ENCODE data around the gene CCDC57.

CCDC57 gene

DNA sequence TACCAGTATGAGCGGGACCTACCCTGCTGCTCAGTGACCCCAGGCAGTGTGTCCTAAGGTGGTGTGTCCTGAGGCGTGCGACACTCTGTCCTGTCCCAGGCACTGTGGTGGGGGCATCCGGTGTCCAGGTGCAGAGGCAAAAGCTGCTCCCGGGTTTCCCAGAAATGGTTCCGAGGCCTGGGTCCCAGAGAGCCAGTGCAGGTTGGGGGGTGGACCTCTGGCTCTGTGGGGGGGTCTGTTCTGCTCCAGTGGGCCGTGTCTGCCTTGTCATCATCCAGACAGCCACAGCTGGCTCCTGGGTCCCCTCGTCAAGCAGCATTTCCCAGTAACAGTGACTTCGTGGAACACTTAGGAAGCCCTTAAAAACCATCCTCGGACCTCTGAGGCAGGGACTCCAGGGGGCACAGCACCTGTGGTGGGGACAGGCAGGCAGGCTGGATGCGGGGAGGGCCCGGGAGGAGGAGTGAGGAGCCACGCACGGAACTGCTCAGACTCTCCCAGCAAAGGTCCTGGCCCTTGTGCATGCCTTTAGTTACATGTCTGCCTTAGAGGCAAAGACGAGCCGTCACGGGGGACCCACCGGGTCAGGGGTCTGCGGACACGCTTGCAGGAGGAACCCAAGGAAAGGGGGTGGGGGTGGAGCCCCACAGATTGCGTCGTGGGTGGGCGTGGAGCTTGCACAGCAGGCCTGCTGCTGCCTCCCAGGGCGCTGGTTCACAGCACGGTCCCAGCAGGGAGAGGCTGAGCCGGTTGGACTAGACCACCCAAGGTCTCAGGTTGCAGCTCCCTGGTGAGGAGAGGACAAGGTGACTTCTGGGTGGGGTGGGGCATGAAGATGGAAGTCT lies 21.8 kb upstream of the CCDC57 start:
- peak; percentile 32 for DNase-seq

DNA sequence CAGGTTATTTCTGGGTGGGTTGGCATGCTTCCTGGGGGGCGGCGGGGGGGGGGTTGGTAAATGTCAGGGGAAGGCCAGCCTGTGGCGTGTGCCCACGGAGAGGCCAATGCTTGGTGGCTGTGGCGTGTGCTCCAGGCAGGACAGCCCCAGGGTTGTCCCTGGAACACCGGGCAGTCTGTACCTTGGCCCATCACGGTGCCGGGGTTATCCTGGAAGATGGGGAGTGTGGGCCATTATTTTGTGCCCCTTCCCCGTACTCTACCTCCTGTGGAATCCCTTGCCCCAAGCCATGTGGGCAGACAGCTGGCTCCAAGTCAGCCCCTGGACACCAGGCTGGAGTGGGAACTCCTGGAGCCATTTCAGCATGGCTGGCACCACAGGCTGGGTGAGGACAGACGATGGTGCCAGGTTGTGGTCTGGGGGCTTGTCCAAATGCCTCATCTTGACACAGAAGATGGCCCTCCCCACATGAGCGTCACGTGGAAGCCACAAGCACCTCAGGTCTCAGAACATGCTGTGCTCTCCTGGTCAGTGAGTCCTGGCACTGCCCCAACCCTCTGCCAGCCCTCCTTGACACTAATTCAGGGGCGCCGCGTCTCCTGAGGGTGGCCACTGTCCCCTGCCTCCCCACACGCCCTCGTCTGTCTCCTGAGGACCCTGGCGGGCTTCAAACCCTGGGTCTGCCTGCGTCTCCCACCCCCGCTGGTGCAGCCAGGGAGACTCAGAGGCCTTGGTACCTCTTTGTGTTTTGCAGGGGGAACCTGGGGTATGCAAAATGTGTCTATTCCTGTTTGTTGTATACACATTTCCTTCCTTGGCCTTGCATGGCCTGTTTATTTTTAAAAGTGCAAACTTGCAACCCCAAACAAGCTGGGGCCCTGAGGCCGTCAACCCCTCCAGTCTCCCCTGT lies 20.5 kb upstream of the CCDC57 start:
- DNase-seq: peak; percentile 45

DNA sequence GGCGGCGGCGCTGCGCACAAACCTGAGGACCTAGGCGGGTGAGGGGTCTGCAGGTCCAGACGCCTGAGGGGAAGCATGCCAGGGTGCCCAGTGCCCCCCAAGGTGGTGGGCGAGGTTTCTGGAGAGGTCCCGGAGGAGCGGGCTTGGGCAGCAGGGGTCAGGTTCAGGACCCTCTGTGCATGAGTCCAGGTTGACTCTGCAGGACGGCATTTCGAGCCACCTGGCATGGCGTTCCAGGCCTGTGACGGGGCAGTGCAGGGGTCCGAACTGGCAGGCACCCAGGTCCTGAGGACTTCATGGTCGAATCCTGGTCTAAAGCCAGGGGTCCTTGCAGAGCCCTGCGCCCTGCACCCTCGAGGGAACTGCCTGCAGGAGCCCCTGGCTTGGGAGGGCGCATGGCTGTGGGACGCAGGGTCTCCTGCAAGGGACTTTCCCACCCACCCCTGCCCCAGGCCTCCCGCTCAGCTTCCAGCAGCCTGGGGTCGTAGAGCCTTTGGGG lies 19.7 kb upstream of the CCDC57 start:
- DNase-seq: peak; percentile 53

DNA sequence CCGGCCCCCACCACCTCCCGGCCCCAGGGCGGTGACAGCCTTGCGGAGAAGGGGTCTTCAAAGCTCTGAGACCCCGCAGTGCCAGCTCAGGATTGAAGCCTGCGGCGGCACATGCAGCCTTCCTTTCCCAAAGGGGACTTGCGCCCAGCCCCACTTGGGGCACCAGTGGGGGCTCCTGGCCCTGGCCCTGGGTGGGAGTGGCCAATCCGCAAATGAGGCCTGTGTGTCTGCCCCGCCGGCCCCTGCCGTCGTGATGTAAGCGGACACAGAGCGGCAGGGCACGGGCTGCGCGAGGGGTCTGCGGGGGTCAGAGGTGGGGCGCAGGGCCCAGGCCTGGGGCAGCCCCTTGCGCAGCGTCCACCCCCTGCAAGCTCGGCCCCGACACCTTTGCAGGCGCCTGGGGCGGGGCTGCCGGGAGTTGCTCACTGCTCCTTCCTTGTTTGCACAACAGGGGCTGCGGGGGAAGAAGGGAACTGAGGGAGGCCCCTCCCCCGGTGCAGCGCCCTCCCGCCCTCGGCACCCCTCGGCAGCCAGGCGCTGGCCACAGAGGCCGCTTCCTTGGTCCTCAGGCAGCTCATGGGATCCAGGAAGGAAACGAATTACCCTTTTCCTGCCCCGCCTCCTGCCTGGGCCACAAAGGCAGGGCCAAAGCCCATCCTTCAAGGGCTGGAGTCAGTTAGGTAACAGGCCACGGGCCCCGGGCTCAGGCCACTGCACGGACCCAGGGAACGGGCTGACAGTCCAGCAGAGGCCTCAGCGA lies 19.1 kb upstream of the CCDC57 start:
- peak; percentile 81 for DNase-seq

DNA sequence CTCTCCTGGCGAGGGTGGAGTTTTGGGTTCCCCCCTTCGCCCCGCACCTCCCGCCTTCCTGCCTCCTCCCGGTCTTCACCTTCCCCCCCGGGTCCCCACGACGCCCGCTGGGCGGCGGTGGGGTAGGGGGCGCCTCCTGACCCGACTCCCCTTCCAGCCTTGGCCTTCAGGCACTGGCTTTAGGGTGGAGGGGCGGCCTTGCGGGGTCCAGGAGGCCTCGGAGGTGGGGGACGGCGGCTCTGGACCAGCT lies 18.6 kb upstream of the CCDC57 start:
- DNase-seq: no peak

DNA sequence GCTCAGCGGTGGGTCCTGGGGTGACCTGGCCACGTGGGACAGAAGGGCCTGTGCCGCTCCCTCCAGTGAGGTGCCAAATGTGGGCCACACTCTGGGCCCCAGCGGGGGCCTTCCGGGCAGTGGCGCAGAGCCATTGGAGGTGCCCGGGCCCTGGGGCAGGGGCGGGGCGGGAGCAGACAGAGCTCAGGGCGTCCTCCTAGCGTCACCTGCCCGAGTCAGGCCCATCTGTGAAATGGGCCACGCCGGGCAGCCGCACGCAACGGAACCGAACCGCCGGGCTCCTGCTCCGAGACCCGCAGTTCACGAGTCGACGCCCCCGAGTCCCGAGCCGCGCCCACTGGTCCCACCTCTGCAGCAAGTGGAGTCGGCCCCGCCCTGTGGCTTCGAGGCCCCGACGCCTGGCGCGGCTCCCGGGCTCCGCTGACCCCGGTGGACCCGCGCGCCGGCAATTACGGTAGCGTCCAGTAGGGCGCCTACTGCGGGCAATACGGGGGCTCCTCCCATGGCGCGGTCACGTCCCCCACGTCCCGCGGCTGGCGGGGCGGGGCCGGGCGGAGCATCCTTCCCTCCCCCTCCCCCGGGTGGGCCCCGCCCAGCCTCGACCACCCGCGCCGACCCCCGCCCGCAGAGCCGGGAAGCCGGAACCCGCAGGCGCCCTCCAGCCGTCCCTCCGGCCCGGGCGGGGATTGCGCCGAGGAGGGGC lies 18.1 kb upstream of the CCDC57 start:
- peak; percentile 89 for DNase-seq

DNA sequence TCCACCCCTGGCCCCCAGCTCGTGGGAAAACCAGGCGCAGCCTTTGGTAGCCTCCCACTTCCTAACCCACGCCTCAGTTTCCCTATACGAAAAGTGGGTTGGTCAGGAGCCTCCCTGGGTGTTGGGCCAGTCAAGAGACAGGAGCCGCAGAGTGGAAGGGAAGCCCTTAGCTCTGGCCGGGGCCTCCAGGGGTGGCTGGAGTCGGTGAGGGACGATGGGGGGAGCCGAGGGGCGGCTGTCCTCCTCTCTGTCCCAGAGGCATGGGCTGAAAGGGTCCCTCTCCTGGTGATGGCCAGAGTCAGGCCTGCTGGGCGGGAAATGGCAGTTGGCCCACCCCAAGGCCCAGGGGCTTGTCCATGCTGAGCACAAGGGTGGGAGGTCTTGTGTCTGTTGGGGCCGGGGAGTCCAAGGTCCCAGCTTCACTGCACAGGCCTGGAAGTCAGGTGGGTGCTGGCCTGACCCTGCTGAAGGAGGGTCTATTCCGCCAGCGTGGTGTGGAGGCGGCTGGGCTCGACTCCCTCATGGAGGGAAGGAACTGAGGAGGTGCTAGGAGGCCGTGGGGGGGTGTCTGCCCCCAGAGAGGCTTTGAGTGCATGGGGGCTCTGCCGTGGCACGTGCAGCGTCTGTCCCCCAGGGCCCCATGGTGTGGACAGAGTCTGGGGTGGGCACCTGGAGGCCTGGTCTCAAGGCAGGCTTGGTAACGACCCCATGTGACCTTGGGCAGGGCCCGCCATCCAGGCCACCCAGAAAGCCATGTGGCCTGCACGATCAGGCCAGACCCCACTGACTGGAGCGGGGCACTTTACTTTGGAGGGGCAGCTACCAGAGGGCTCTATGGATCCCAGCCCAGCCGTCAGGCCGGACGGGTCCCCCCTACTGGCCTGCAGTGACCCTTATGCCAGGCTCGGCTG lies 17.3 kb upstream of the CCDC57 start:
- no peak for DNase-seq

DNA sequence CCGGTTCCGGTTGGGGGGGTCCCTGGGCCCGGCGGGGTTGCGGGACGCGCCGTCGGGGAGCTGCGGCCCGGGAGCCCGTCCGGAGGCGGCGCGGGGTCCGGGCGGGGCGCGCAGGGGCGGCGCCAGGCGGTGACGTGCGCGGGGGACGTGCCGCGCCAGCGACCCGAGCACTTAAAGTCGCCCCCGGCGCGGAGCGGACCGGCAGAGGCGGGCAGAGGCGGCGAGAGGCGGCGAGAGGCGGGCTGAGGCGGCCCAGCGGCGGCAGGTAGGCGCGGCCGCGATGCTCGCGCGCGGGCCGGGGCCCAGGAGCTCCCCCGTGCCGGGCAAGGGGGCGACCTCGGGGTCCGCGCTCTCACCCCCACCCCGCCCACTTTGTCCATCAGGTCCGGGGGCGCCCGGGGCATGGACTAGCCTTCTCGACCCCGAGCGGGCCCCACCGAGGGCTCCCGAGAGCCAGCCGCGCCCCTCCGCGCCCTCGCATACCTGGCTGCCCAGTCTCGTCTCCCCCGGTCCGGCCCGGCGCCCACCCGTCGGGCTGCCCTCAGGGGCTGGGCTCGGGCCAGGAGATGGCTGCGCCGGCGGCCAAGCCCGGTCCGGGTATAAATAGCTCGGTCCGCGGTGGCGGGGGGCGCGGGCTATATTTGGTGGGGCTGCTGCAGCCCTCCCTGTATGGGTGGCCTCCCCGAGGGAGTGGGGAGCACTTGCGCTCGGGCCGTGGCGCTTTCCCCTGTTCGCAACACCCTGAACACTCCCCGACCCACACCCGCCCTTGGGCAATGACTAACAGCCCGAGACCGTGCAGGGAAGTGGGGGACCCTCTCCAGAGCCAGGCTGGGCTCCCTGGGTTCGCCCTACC lies 16.4 kb upstream of the CCDC57 start, which contains the start of gene SLC16A3:
Gene SLC16A3 (plus strand): TSS at position 201 of the 856 bp plus-strand sequence. CDS start 6,967 bp downstream, outside the sequence.
- DNase-seq: peak; percentile 79

DNA sequence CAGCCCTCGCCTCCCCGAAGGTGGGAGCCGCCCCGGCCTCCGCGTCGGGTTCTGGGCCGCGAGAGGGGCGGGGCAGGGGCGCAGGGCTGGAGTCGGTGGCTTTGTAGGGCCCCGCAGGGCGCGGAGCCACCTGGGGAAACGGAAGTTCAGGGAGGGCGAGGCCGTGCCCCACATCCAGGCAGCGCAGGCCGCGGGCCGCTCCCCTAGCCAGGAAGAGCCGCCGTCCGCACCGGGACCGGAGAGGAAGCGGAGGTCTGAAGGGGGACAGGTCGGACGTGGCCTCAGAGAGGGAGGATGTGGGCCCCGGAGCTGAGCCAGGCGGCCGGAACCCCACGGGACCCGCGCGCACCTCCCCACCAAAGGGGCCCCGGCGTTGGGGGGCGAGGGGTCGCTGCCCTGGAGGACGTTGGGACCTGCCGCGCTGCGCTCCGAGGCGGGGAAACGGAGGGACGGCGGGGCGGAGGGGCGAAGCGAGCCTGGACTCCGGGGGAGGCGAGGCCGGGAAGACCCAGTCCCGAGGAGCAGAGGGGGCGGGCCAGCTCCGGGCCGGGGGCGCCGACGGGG lies 15.7 kb upstream of the CCDC57 start:
- DNase-seq: no peak

DNA sequence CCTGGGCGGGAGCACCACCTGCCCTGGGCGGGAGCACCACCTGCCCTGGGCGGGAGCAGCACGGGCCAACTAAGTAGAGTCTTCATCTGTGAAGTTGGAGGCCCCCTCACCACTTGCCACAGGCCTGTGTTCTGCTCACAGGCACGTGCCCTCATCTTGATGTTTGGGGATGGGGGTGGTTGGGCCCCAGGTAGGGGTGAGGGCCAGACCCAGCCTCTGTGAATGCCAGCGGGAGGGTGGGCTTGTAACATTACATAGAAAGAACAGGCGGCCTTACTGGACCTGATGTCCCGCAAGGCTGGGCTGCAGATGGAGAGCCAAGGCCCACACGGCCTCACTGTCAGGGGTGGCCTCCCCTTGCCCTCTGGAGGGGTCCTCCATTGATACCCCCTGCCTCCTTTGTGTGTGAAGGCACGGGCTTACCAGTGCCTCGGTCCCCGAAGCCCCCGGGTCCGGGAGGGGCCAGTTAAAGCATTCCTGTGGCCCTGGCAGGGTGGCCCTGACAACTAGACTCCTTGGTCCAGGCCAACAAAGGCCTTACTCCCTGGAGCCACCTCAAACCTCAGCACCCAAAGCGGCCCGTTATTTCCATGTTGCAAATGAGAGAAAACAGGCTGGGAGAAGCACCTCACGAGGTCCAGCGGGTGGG lies 15.1 kb upstream of the CCDC57 start:
- DNase-seq: no peak

DNA sequence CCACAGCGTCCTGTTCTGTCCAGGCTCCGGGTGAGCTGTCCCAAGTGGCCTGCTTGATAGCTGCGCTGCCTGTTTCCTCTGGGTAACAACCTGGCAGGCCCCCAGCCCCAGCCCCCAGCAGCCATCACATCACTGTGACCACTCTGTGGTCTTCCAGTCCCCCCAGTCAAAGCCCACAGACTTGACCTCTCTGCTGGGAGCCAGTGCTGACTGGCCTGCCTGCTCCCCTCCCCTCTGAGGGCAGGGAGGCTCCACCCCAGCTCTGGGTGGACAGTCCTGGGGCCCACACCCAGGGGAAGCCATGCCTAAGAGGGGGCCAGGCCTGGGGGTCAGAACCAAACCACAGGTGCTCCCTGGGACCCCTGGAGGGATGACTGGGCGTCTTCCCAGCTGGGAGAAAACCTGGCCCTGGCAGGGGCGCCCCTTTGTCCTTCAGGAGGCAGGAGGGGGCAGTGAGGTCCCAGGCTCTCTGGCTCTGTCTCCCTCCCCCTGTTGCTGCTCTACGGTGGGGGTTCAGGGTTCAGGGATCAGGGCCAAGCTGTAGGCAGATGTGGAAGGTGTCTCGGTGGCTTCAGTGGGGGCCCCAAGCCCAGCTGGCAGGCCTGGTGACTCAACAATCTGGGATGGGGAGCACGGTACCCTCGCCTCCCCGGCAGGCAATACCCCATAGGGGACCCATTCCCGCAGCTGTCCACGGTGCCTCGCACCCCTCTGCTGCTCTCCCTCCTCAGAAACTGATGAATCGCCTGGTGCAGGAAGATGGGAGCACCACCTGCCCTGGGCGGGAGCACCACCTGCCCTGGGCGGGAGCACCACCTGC lies 14.4 kb upstream of the CCDC57 start:
- no peak for DNase-seq

DNA sequence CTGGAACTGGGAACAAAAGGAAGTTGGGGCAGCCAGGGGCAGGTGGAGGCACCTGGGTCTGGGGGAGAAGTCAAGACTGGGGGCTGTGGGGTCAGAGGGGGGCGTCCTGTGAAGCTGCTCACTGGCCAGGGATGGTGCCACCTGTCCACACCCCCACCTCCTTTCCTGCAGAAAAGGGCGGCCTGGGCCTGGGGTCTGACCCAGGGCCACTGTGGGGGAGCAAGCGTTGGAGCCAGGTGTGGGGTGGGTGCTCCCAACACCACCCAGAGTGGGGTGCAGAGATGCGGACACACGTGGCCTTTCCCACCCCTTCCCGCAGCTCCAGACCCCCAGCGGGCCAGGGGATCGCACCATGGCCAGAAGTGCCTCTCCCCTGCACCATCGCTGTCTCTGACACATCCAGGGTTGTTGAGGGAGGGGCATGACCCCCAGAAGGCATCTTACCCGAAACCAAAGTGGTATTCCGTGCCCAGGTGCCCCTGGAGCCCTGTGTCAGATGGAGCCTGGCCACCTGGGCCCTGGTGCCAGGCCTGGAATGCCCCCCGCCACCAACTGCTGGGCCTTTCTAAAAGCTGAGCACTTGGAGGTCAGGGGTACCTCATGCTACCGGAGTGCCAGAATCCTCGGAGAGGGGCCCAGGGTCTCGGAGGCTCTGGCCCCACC lies 13.6 kb upstream of the CCDC57 start:
- no peak for DNase-seq

DNA sequence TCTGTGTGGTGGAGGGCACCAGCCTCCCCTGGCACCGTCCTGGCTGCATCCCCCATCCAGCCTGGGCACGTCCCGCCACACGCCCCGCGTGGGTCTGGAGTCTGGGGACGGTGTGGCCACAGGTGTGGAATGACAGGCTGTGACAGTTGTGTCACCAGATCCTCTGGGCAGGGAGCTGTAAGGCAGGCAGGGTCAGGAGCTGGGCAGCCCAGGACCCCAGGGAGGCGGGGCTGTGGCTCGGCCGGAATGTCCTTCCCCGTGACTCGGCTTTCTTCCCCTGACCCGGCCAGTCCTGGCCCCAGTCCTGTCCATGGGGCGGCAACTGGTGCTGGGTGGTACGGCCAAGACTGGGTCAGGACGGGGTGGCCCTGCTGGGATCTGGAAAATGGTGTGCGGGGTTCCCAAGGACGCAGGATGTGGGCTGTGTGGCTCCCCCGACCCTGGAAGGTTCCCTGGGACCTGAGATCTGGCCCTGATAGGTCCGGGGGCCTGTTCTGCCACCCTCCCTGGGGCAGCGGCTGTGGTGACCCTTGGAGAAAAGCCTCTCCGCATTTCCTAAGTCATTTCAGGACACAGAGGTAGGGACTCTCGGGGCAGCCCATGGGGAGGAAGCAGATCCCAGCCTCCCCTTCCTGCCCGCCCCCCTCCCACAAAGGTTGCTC lies 12.9 kb upstream of the CCDC57 start:
- DNase-seq: no peak

DNA sequence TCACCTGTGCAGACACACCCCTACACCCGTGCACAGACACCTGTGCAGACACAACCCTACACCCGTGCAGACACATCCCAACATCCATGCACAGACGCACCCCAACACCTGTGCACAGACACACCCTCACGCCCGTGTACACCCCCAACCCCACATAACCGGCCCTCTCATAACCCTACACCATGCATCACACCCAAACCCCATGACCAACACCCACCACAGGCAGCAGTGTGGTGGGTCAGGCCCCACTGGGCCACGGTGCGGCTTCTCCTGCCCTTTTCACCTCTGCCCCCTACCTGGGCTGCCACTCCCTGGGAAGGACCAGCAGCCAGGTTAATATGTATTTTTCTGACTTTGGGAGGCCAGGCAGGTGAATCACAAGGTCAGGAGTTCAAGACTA lies 12.0 kb upstream of the CCDC57 start:
- DNase-seq: no peak

DNA sequence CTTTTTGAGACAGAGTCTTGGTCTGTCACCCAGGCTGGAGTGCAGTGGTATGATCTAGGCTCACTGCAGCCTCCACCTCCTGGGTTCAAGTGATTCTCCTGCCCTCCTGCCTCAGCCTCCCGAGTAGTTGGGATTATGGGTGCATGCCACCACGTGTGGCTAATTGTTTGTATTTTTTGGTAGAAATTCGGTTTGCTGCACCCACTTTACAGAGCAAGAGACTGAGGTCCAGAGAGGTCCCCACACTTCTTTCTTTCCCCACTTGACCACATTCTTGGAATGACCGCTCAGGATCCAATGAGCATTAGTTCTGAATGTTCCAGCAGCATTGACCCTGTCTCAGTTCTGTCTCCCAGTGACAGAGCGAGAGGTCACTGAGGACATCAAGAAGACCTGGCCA lies 10.9 kb upstream of the CCDC57 start:
- DNase-seq: no peak

DNA sequence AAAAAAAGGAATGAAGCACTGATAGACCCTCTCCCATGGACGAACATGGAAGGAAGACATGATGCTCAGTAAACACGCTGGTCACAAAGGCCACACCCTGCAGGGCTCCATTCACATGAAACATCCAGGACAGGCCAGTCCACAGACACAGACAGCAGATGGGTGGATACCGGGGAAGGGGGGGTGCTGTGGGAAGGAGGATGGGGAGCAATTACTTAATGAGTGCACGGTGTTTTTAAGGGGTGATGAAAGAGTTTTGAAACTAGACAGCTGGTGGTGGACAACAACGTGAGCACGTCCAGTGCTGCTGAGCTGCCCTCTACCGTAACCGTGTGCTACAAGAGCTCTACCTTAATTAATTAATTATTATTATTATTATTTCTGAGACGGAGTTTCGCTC lies 10.2 kb upstream of the CCDC57 start:
- DNase-seq: no peak

DNA sequence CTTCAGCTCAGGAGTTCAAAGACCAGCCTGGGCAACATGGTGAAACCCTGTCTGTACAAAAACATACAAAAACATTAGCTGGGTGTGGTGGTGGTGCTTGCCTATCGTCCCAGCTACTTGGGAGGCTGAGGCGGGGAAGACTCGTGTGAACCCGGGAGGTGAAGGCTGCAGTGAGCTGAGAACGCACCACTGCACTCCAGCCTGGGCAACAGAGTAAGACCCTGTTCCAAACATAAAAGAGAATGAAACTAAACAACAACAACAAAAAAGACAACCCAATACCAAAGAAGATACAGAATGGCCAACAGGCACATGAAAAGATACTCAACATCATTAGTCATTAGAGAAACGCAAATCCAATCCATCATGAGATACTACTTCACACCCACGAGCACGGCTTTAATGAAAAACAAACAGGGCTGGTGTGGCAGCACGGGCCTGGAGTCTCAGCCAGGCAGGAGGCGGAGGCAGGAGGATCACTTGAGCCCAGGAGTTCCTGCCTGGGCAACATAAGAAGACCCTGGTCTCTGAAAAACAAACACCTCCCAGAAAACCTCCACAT lies 8.8 kb upstream of the CCDC57 start:
- DNase-seq: no peak

All from left hindlimb (tissue), 1 donor.